HEK293 (cell line): ENCODE results near the gene HOXD11.

Experiments used
- CTCF ChIP-seq: fragments of 450-650 bp; formaldehyde crosslinking; IDR thresholded peaks from 2 replicates; pipeline ENCODE4 v1.5.1; 2016; ENCODE audit warnings: missing biosample characterization, missing genetic modification characterization
- KLF16 ChIP-seq: fragments of 450-650 bp; formaldehyde crosslinking; IDR thresholded peaks from 2 replicates; pipeline ENCODE4 v1.5.1; 2017; ENCODE audit warnings: missing biosample characterization, missing genetic modification characterization
- KLF9 ChIP-seq: fragments of 450-650 bp; formaldehyde crosslinking; IDR thresholded peaks from 2 replicates; pipeline ENCODE4 v1.5.1; 2016; ENCODE audit warnings: missing biosample characterization, missing genetic modification characterization, low read depth
- REST ChIP-seq: fragments of 450-650 bp; formaldehyde crosslinking; IDR thresholded peaks from 2 replicates; pipeline ENCODE4 v1.5.1; 2016; ENCODE audit warnings: missing biosample characterization, missing genetic modification characterization
- YY1 ChIP-seq: fragments of 450-650 bp; formaldehyde crosslinking; IDR thresholded peaks from 2 replicates; pipeline ENCODE4 v1.5.1; 2018; ENCODE audit warnings: missing biosample characterization, missing genetic modification characterization
- ZBTB17 ChIP-seq: fragments of 450-650 bp; formaldehyde crosslinking; IDR thresholded peaks from 2 replicates; pipeline ENCODE4 v1.5.1; 2016; ENCODE audit warnings: missing biosample characterization, missing genetic modification characterization
- ZFP37 ChIP-seq: fragments of 450-650 bp; formaldehyde crosslinking; IDR thresholded peaks from 2 replicates; pipeline ENCODE4 v1.5.1; 2016; ENCODE audit warnings: missing biosample characterization, missing genetic modification characterization
- ZNF138 ChIP-seq: fragments of 450-650 bp; formaldehyde crosslinking; IDR thresholded peaks from 2 replicates; pipeline ENCODE4 v1.5.1; 2016; ENCODE audit warnings: missing biosample characterization, missing genetic modification characterization, borderline replicate concordance
- ZNF146 ChIP-seq: fragments of 450-650 bp; formaldehyde crosslinking; IDR thresholded peaks from 2 replicates; pipeline ENCODE4 v1.5.1; 2016; ENCODE audit warnings: missing biosample characterization, missing genetic modification characterization
- ZNF560 ChIP-seq: fragments of 450-650 bp; formaldehyde crosslinking; IDR thresholded peaks from 2 replicates; pipeline ENCODE4 v1.5.1; 2017; ENCODE audit warnings: missing biosample characterization, missing genetic modification characterization, borderline replicate concordance
- TF ChIP-seq, protein P1 (sequence below): fragments of 450-650 bp; formaldehyde crosslinking; IDR thresholded peaks from 2 replicates; pipeline ENCODE4 v1.5.1; 2016; ENCODE audit warnings: missing biosample characterization, missing genetic modification characterization
- TF ChIP-seq, protein P2 (sequence below): fragments of 450-650 bp; formaldehyde crosslinking; IDR thresholded peaks from 2 replicates; pipeline ENCODE4 v1.5.1; 2016; ENCODE audit warnings: missing biosample characterization, missing genetic modification characterization
- TF ChIP-seq, protein P3 (sequence below): fragments of 450-650 bp; formaldehyde crosslinking; IDR thresholded peaks from 2 replicates; pipeline ENCODE4 v1.5.1; 2016; ENCODE audit warnings: missing biosample characterization, missing genetic modification characterization
- TF ChIP-seq, protein P4 (sequence below): sonication (generic); formaldehyde crosslinking; IDR thresholded peaks from 2 replicates; pipeline ENCODE4 v1.8.1; 2022; ENCODE audit warnings: mild to moderate bottlenecking, moderate library complexity, missing genetic modification reagents

- no peak for TF ChIP-seq CTCF (tag by site-specific recombination)
- TF ChIP-seq ZNF146 (tag by site-specific recombination): no peak
- TF ChIP-seq, protein P1, sequence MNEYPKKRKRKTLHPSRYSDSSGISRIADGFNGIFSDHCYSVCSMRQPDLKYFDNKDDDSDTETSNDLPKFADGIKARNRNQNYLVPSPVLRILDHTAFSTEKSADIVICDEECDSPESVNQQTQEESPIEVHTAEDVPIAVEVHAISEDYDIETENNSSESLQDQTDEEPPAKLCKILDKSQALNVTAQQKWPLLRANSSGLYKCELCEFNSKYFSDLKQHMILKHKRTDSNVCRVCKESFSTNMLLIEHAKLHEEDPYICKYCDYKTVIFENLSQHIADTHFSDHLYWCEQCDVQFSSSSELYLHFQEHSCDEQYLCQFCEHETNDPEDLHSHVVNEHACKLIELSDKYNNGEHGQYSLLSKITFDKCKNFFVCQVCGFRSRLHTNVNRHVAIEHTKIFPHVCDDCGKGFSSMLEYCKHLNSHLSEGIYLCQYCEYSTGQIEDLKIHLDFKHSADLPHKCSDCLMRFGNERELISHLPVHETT (tag by site-specific recombination): no peak
- TF ChIP-seq ZNF560 (tag by site-specific recombination): no peak
- TF ChIP-seq KLF9 (tag by site-specific recombination): no peak
- TF ChIP-seq REST (tag by site-specific recombination): no peak
- TF ChIP-seq ZBTB17 (tag by site-specific recombination): no peak
- TF ChIP-seq, protein P2, sequence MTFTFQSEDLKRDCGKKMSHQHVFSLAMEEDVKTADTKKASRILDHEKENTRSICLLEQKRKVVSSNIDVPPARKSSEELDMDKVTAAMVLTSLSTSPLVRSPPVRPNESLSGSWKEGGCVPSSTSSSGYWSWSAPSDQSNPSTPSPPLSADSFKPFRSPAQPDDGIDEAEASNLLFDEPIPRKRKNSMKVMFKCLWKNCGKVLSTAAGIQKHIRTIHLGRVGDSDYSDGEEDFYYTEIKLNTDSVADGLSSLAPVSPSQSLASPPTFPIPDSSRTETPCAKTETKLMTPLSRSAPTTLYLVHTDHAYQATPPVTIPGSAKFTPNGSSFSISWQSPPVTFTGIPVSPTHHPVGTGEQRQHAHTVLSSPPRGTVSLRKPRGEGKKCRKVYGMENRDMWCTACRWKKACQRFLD: no peak
- TF ChIP-seq ZNF138 (tag by site-specific recombination): no peak
- TF ChIP-seq, protein P3, sequence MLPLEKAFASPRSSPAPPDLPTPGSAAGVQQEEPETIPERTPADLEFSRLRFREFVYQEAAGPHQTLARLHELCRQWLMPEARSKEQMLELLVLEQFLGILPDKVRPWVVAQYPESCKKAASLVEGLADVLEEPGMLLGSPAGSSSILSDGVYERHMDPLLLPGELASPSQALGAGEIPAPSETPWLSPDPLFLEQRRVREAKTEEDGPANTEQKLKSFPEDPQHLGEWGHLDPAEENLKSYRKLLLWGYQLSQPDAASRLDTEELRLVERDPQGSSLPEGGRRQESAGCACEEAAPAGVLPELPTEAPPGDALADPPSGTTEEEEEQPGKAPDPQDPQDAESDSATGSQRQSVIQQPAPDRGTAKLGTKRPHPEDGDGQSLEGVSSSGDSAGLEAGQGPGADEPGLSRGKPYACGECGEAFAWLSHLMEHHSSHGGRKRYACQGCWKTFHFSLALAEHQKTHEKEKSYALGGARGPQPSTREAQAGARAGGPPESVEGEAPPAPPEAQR (tag by site-specific recombination): no peak
- TF ChIP-seq YY1 (tag by site-specific recombination): no peak
- TF ChIP-seq KLF16 (tag by site-specific recombination): 0 out of 2 replicates have a peak, but pooled peaks have one; percentile 5
- TF ChIP-seq ZFP37: no peak
- TF ChIP-seq, protein P4, sequence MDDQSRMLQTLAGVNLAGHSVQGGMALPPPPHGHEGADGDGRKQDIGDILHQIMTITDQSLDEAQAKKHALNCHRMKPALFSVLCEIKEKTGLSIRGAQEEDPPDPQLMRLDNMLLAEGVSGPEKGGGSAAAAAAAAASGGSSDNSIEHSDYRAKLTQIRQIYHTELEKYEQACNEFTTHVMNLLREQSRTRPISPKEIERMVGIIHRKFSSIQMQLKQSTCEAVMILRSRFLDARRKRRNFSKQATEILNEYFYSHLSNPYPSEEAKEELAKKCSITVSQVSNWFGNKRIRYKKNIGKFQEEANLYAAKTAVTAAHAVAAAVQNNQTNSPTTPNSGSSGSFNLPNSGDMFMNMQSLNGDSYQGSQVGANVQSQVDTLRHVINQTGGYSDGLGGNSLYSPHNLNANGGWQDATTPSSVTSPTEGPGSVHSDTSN: no peak
Measured at GRCh38 chr2:176145085-176145969, 38.2 kb downstream of the HOXD11 start.
